OCI-LY7 (cell line): ENCODE measurements around the gene CTSO. TPM values are rescaled to one million over a fixed set of nuclear protein-coding genes. Genes with fewer than 3 reads are reported as not detected.

Source experiments
- BruUV-seq: library from RNA; stranded (reverse); fragments of 400-500 nt; replicated peaks from 2 replicates; lab custom pipeline; 2021; lab: Mats Ljungman, UMichigan
- CTCF ChIA-PET: fragments of 300-600 bp; sonication (Branson Sonifier 250); formaldehyde crosslinking; loops from one replicate; lab custom pipeline; 2022; ENCODE audit warnings: antibody characterized with exemption; ENCODE audit not compliant: unreplicated experiment; lab: Charles Lee
- POLR2A ChIA-PET: fragments of 300-600 bp; sonication (Branson Sonifier 250); formaldehyde crosslinking; loops from one replicate; lab custom pipeline; 2022; ENCODE audit warnings: antibody characterized with exemption; lab: Charles Lee
- DNase-seq: peaks from one replicate; pipeline ENCODE4 v3.0.0-alpha.2; 2015; ENCODE audit warnings: low spot score
- H2AFZ ChIP-seq: fragments of 200-600 bp; sonication (generic), shearing (Covaris generic); 2 replicates; pipeline ENCODE4 v1.6.1; 2014; ENCODE audit warnings: mild to moderate bottlenecking, antibody characterized with exemption, low read length, moderate library complexity
- H3K27ac ChIP-seq: fragments of 200-600 bp; sonication (generic); 2 replicates; pipeline ENCODE4 v1.5.1; 2014; ENCODE audit warnings: mixed run types, low read depth, mild to moderate bottlenecking, moderate library complexity, low read length, inconsistent platforms; ENCODE audit not compliant: poor library complexity, severe bottlenecking
- H3K36me3 ChIP-seq: fragments of 200-600 bp; sonication (generic); 2 replicates; pipeline ENCODE4 v1.6.1; 2014; ENCODE audit warnings: mild to moderate bottlenecking, antibody characterized with exemption, low read length, moderate library complexity, mixed read lengths; ENCODE audit not compliant: insufficient read depth
- H3K4me1 ChIP-seq: fragments of 200-600 bp; sonication (generic); 2 replicates; pipeline ENCODE4 v1.5.1; 2014; ENCODE audit warnings: mild to moderate bottlenecking, low read length; ENCODE audit not compliant: insufficient read depth, poor library complexity, severe bottlenecking
- H3K4me2 ChIP-seq: fragments of 200-600 bp; sonication (generic); 2 replicates; pipeline ENCODE4 v1.6.1; 2014; ENCODE audit warnings: mild to moderate bottlenecking, low read length
- H3K4me3 ChIP-seq: fragments of 200-600 bp; sonication (generic); 2 replicates; pipeline ENCODE4 v1.5.1; 2014; ENCODE audit warnings: mild to moderate bottlenecking, low read depth, low read length; ENCODE audit not compliant: poor library complexity, severe bottlenecking
- H3K79me2 ChIP-seq: fragments of 200-600 bp; sonication (generic); 2 replicates; pipeline ENCODE4 v1.6.1; 2016; ENCODE audit warnings: low read depth, mild to moderate bottlenecking, low read length, moderate library complexity, mixed read lengths; ENCODE audit not compliant: insufficient read depth
- H3K9me2 ChIP-seq: fragments of 200-600 bp; sonication (generic); 2 replicates; pipeline ENCODE4 v1.6.1; 2016; ENCODE audit warnings: mild to moderate bottlenecking, low read length, mixed read lengths; ENCODE audit not compliant: insufficient read depth
- H3K9me3 ChIP-seq: fragments of 200-600 bp; sonication (generic); 2 replicates; pipeline ENCODE4 v1.6.1; 2014; ENCODE audit warnings: mild to moderate bottlenecking, mixed run types, low read length, mixed read lengths
- H4K20me1 ChIP-seq: fragments of 200-600 bp; sonication (generic); 2 replicates; pipeline ENCODE4 v1.6.1; 2014; ENCODE audit warnings: mild to moderate bottlenecking, antibody characterized with exemption, low read length, moderate library complexity, mixed read lengths; ENCODE audit not compliant: insufficient read depth
- EZH2phosphoT487 ChIP-seq: fragments of 200-600 bp; sonication (generic); IDR thresholded peaks from 2 replicates; pipeline ENCODE4 v1.6.1; 2018; ENCODE audit warnings: low read depth, borderline replicate concordance, mild to moderate bottlenecking, mixed run types, antibody characterized with exemption, low read length, moderate library complexity, mixed read lengths
- intact Hi-C: fragments of 100-400 bp; cut with micrococcal nuclease; formaldehyde crosslinking; loops from one replicate; pipeline ENCODE4 v1.10.0; 2022; ENCODE audit not compliant: unreplicated experiment
- total RNA-seq, 2 experiments: library from RNA; depleted of rRNA in 1 of 2; stranded (reverse); fragments of >200 nt in 1 of 2; shearing (Covaris generic) in 1 of 2; gene quantifications; 2 replicates each; pipeline ENCODE4 v1.2.3, GENCODE V29; 2014 to 2022
- TF ChIP-seq, protein P1 (sequence below): fragments of 200-600 bp; sonication (generic); conservative IDR thresholded peaks from 2 replicates; pipeline ENCODE4 v1.5.1; 2014; ENCODE audit warnings: mild to moderate bottlenecking, antibody characterized with exemption, low read length, moderate library complexity, mixed read lengths

Gene CTSO
- total RNA-seq, 2 experiments from 2014 or later: 0.92 to 1.8 TPM

DNA sequence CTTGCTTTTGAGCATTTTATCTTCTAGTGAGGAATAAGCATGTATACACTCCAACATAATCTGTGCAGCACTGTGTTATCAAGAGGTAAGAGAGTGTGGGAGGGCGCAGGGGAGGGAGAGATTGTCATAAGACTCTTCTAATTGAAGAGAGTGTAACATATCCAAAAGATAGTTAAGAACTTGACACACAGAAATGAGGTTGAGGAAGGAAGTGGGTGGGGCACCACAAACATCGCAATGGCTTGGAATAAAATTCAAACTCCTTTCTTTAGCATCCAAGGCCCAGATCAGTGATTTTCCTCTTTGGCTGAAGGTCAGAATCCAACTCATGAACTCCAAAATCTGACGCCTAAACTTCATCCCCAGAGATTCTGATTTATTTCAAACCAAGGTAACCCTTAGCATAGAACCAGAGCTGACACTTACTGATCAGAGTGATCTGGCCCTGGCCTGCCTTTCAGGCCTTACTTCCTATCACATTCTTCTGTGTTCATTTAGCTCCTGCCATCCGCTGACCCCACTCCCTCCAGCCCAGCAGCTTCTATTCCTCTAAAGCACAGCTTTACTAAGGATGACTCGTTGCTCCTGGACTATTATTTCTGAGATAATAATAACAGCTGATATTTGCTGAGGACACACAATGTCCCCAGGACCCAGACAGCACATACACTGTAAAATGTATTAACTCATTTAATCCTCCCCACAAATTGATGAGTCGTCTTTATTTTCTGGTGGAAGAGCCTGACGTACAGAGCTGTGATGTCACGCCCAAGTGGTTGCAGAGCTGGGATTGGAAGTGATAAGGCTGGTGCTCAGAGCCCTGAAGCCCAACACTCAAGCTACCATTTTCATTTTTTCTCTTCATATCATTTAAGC, 10.6 kb upstream of the CTSO start:
- Histone ChIP-seq H2AFZ (no peak overlapping the region), H3K27ac (no peak overlapping the region), H3K4me3 (no peak overlapping the region), H3K4me1 (no peaks in the 10 kb centered on the region), H3K9me3 (no peaks in the 10 kb centered on the region), H3K9me2 (no peaks in the 10 kb centered on the region), H4K20me1 (no peaks in the 10 kb centered on the region), H3K4me2 (no peak overlapping the region), H3K79me2 (no peaks in the 10 kb centered on the region), H3K36me3 (no peaks in the 10 kb centered on the region)
- TF ChIP-seq, protein P1, sequence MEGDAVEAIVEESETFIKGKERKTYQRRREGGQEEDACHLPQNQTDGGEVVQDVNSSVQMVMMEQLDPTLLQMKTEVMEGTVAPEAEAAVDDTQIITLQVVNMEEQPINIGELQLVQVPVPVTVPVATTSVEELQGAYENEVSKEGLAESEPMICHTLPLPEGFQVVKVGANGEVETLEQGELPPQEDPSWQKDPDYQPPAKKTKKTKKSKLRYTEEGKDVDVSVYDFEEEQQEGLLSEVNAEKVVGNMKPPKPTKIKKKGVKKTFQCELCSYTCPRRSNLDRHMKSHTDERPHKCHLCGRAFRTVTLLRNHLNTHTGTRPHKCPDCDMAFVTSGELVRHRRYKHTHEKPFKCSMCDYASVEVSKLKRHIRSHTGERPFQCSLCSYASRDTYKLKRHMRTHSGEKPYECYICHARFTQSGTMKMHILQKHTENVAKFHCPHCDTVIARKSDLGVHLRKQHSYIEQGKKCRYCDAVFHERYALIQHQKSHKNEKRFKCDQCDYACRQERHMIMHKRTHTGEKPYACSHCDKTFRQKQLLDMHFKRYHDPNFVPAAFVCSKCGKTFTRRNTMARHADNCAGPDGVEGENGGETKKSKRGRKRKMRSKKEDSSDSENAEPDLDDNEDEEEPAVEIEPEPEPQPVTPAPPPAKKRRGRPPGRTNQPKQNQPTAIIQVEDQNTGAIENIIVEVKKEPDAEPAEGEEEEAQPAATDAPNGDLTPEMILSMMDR: no peak
- POLR2A ChIA-PET: no interaction called here
- intact Hi-C loops: no loop called here
- DNase-seq: no peak
- no TSS peak for BruUV-seq
- CTCF ChIA-PET: no interaction called here

- TF ChIP-seq, protein P1: no peak
- no peak for TF ChIP-seq EZH2phosphoT487
- H3K27ac ChIP-seq: no peak overlapping the region
- CTCF ChIA-PET: no interaction called here
- H3K9me2 ChIP-seq: no peaks in the 10 kb centered on the region
- POLR2A ChIA-PET: no interaction called here
- H3K4me1 ChIP-seq: no peaks in the 10 kb centered on the region
- H3K79me2 ChIP-seq: no peaks in the 10 kb centered on the region
- DNase-seq: no peak
- no TSS peak for BruUV-seq
- no peak overlapping the region for H2AFZ ChIP-seq
- H4K20me1 ChIP-seq: no peaks in the 10 kb centered on the region
- intact Hi-C loops: no loop called here
- no peak overlapping the region for H3K4me2 ChIP-seq
- H3K36me3 ChIP-seq: no peaks in the 10 kb centered on the region
- no peaks in the 10 kb centered on the region for H3K9me3 ChIP-seq
- no peak overlapping the region for H3K4me3 ChIP-seq
These were observed 9.1 kb upstream of the CTSO start for GRCh38 chr4:155962767-155963166.

- Histone ChIP-seq H2AFZ (no peak overlapping the region), H3K36me3 (no peaks in the 10 kb centered on the region), H3K9me2 (no peaks in the 10 kb centered on the region), H3K9me3 (no peaks in the 10 kb centered on the region), H3K4me3 (no peak overlapping the region), H3K4me1 (no peaks in the 10 kb centered on the region), H3K4me2 (no peak overlapping the region), H4K20me1 (no peaks in the 10 kb centered on the region), H3K79me2 (no peaks in the 10 kb centered on the region), H3K27ac (no peak overlapping the region)
- intact Hi-C loops: no loop called here
- DNase-seq: no peak
- ChIA-PET POLR2A (interaction anchor here (0.6 to 1.0 kb wide), 2 partner anchors 32 to 1464 kb away, joined by 3 to 4 read pairs; no protein-coding TSS in a partner anchor), CTCF (no interaction called here)
- no TSS peak for BruUV-seq
- no peak for TF ChIP-seq EZH2phosphoT487
- TF ChIP-seq, protein P1: no peak
These were observed 7.9 kb upstream of the CTSO start for GRCh38 chr4:155961575-155961974.
